ENCODE measurements around the gene UGCG.

DNA sequence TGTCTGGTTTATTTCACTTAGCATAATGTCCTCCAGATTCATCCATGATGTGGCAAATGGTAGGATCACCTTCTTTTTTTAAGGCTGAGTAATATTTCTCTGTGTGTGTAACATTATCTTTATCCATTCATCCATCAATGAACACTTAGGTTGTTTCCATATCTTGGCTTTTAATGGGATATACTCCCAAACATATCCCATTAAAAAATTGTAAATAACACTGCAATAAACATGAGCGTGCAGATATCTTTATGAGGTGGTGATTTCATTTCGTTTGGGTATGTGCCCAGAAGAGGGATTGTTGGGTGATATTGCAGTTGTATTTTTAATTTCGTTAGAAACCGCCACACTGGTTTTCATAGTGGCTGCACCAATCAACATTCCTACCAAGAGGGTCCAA lies 36.2 kb upstream of the UGCG start:
- TF ChIP-seq, protein P1, sequence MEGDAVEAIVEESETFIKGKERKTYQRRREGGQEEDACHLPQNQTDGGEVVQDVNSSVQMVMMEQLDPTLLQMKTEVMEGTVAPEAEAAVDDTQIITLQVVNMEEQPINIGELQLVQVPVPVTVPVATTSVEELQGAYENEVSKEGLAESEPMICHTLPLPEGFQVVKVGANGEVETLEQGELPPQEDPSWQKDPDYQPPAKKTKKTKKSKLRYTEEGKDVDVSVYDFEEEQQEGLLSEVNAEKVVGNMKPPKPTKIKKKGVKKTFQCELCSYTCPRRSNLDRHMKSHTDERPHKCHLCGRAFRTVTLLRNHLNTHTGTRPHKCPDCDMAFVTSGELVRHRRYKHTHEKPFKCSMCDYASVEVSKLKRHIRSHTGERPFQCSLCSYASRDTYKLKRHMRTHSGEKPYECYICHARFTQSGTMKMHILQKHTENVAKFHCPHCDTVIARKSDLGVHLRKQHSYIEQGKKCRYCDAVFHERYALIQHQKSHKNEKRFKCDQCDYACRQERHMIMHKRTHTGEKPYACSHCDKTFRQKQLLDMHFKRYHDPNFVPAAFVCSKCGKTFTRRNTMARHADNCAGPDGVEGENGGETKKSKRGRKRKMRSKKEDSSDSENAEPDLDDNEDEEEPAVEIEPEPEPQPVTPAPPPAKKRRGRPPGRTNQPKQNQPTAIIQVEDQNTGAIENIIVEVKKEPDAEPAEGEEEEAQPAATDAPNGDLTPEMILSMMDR (conservative IDR thresholded peaks at IDR 0.05; ENCODE audit: low read depth, low read length), result no peak
- TF ChIP-seq EZH2 (IDR thresholded peaks at IDR 0.05; ENCODE audit: borderline replicate concordance, low read depth, low read length, poor library complexity, severe bottlenecking), result no peak

Measured in A673 (cell line).